SH-SY5Y (cell line): ENCODE data around the gene PKIB.

Experiments used
- GATA2 ChIP-seq: IDR thresholded peaks from 2 replicates; pipeline ENCODE4 v1.6.1; 2011; ENCODE audit warnings: mild to moderate bottlenecking, low read depth, low read length
- GATA3 ChIP-seq: IDR thresholded peaks from 2 replicates; pipeline ENCODE4 v1.6.1; 2011; ENCODE audit warnings: low read depth, mild to moderate bottlenecking, low read length, moderate library complexity

GRCh38 chr6:122709922-122710512 lies 99.8 kb downstream of the PKIB start:
- TF ChIP-seq GATA2 (no peak), GATA3 (no peak)
